Hepatocyte (in vitro differentiated cells): ENCODE results near the gene WFDC13. TPM values are rescaled to one million over a fixed set of nuclear protein-coding genes. Genes with fewer than 3 reads are reported as not detected.

Experiments used
- DNase-seq: peaks from one replicate; pipeline ENCODE4 v3.0.0-alpha.2; 2016; ENCODE audit warnings: low spot score
- H2AFZ ChIP-seq: fragments of 200-600 bp; sonication (generic); 2 replicates; pipeline ENCODE4 v1.6.0; 2016; ENCODE audit warnings: antibody characterized with exemption, mild to moderate bottlenecking
- H3K27ac ChIP-seq: fragments of 200-600 bp; sonication (generic); 2 replicates; pipeline ENCODE4 v1.5.1; 2016; ENCODE audit warnings: mild to moderate bottlenecking
- H3K27me3 ChIP-seq: fragments of 200-600 bp; sonication (generic); 2 replicates; pipeline ENCODE4 v1.6.1; 2016
- H3K36me3 ChIP-seq: fragments of 200-600 bp; sonication (generic); replicated peaks from 2 replicates; pipeline ENCODE4 v1.5.1; 2016; ENCODE audit warnings: low read depth; ENCODE audit not compliant: insufficient read depth
- H3K4me1 ChIP-seq: fragments of 200-600 bp; sonication (generic); 2 replicates; pipeline ENCODE4 v1.5.1; 2016; ENCODE audit warnings: mild to moderate bottlenecking, moderate library complexity; ENCODE audit not compliant: insufficient read depth
- H3K4me2 ChIP-seq: fragments of 200-600 bp; sonication (generic); 2 replicates; pipeline ENCODE4 v1.6.0; 2016
- H3K4me3 ChIP-seq: fragments of 200-600 bp; sonication (generic); 2 replicates; pipeline ENCODE4 v1.5.1; 2016; ENCODE audit warnings: mild to moderate bottlenecking
- H3K79me2 ChIP-seq: fragments of 200-600 bp; sonication (generic); 2 replicates; pipeline ENCODE4 v1.6.0; 2017; ENCODE audit warnings: mild to moderate bottlenecking
- H3K9me2 ChIP-seq: fragments of 200-600 bp; sonication (generic); replicated peaks from 2 replicates; pipeline ENCODE4 v1.6.0; 2017; ENCODE audit warnings: mild to moderate bottlenecking; ENCODE audit not compliant: insufficient read depth
- H3K9me3 ChIP-seq: fragments of 200-600 bp; sonication (generic); 2 replicates; pipeline ENCODE4 v1.5.1; 2016; ENCODE audit warnings: low read depth, mild to moderate bottlenecking
- H4K20me1 ChIP-seq: fragments of 200-600 bp; sonication (generic); 2 replicates; pipeline ENCODE4 v1.6.0; 2016; ENCODE audit warnings: mild to moderate bottlenecking; ENCODE audit not compliant: insufficient read depth, poor library complexity, severe bottlenecking
- EZH2 ChIP-seq: fragments of 200-600 bp; sonication (generic); IDR thresholded peaks from 2 replicates; pipeline ENCODE4 v1.6.1; 2016; ENCODE audit warnings: antibody characterized with exemption, mild to moderate bottlenecking, borderline replicate concordance
- EZH2phosphoT487 ChIP-seq: fragments of 200-600 bp; sonication (generic); IDR thresholded peaks from one replicate; pipeline ENCODE4 v1.6.1; 2018; ENCODE audit warnings: antibody characterized with exemption, mild to moderate bottlenecking, low read depth, moderate library complexity; ENCODE audit not compliant: unreplicated experiment, severe bottlenecking
- WGBS: methylation state at CpG from one replicate; pipeline ENCODE4 v1.1.6; 2016; ENCODE audit warnings: low lambda C conversion rate; ENCODE audit errors: missing lambda C conversion rate; 5-methylcytosine and 5-hydroxymethylcytosine counted together
- microRNA-seq: library from miRNA; unstranded; fragments of <30 nt; microRNA quantifications from one replicate; pipeline ENCODE4, GENCODE V29; 2017
- polyA plus RNA-seq: library from polyadenylated mRNA; unstranded; fragments of >200 nt; fragmentation: Nextera tagmentation; extraction: Ambion mirVana; gene quantifications from 2 replicates; pipeline ENCODE4 v1.2.1, GENCODE V29; 2016
- small RNA-seq: library from RNA; depleted of rRNA; stranded (forward); fragments of <200 nt; gene quantifications from one replicate; pipeline ENCODE3, GENCODE V24; 2014
- total RNA-seq: library from RNA; depleted of rRNA; stranded (reverse); fragments of >200 nt; gene quantifications from 2 replicates; pipeline ENCODE4 v1.2.3, GENCODE V29; 2014
- TF ChIP-seq, protein P1 (sequence below): fragments of 200-600 bp; sonication (generic); IDR thresholded peaks from 2 replicates; pipeline ENCODE4 v1.5.1; 2016; ENCODE audit warnings: antibody characterized with exemption, mild to moderate bottlenecking; ENCODE audit not compliant: poor library complexity

The WFDC13 gene
- total and polyA plus RNA-seq, 2 experiments from 2014 or later, result not detected

DNA sequence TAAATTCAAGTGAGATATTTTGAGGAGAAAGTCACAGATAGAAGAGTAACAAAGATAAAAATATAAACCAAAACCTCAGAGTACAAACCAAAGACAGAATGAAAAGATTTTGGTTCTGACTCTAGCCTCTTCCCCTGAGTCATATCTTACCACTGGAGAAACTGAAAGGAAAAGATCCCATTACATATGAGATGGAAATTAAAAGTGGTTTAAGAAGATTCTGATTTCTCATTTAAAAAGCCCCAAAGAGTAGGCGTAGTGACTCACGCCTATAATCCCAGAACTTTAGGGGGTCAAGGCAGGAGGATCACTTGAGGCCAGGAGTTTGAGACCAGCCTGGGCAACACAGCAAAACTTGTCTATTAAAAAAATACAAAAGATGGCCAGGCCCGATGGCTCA lies 50.9 kb downstream of the WFDC13 start:
- Histone ChIP-seq H3K79me2 (no peaks in the 10 kb centered on the region), H3K27ac (no peak overlapping the region), H3K9me2 (no peaks in the 10 kb centered on the region), H4K20me1 (no peaks in the 10 kb centered on the region), H3K9me3 (no peaks in the 10 kb centered on the region), H2AFZ (no peak overlapping the region), H3K27me3 (no peaks in the 10 kb centered on the region), H3K4me3 (no peak overlapping the region), H3K4me1 (no peaks in the 10 kb centered on the region), H3K4me2 (no peak overlapping the region), H3K36me3 (no peaks in the 10 kb centered on the region)
- DNase-seq, result no peak
- TF ChIP-seq, protein P1, sequence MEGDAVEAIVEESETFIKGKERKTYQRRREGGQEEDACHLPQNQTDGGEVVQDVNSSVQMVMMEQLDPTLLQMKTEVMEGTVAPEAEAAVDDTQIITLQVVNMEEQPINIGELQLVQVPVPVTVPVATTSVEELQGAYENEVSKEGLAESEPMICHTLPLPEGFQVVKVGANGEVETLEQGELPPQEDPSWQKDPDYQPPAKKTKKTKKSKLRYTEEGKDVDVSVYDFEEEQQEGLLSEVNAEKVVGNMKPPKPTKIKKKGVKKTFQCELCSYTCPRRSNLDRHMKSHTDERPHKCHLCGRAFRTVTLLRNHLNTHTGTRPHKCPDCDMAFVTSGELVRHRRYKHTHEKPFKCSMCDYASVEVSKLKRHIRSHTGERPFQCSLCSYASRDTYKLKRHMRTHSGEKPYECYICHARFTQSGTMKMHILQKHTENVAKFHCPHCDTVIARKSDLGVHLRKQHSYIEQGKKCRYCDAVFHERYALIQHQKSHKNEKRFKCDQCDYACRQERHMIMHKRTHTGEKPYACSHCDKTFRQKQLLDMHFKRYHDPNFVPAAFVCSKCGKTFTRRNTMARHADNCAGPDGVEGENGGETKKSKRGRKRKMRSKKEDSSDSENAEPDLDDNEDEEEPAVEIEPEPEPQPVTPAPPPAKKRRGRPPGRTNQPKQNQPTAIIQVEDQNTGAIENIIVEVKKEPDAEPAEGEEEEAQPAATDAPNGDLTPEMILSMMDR, result no peak
- TF ChIP-seq EZH2phosphoT487 (no peak), EZH2 (no peak)
- WGBS, result 93% methylated on average over 3 of the region's 3 CpGs

GRCh38 chr20:45758096-45758495 lies 56.3 kb downstream of the WFDC13 start:
- WGBS, result 82% methylated on average over 4 of the region's 4 CpGs
- no peaks in the 10 kb centered on the region for H3K27me3 ChIP-seq

More at GRCh38 chr20:45758096-45758495, 56.3 kb downstream of the WFDC13 start:
- no peak overlapping the region for H3K4me2 ChIP-seq
- DNase-seq, result no peak
- H4K20me1 ChIP-seq, result no peaks in the 10 kb centered on the region
- no peaks in the 10 kb centered on the region for H3K36me3 ChIP-seq
- no peaks in the 10 kb centered on the region for H3K4me1 ChIP-seq
- no peak overlapping the region for H3K4me3 ChIP-seq
- H3K9me2 ChIP-seq, result no peaks in the 10 kb centered on the region
- TF ChIP-seq, protein P1, result no peak
- no peak for TF ChIP-seq EZH2
- no peak for TF ChIP-seq EZH2phosphoT487
- no peaks in the 10 kb centered on the region for H3K9me3 ChIP-seq
- no peak overlapping the region for H3K27ac ChIP-seq
- no peak overlapping the region for H2AFZ ChIP-seq
- H3K79me2 ChIP-seq, result no peaks in the 10 kb centered on the region

Small RNAs within 50 kb of the gene (microRNA-seq; reads per million reads assigned to microRNA genes)
- 75.6 reads per million, percentile 58 among the genes with 10 or more reads in this experiment for gene MIR3617

Small RNAs within 50 kb of the gene (small RNA-seq; reads per million reads assigned to genes)
- 0.43 reads per million, percentile 30 among the genes with 10 or more reads in this experiment for gene MIR3617
- not detected for gene SPINT5P

Other genes starting within 250 kb of the WFDC13 start
- 12.6 and 16.7 TPM in 2 replicates for gene WFDC2, start 232.3 kb upstream of the WFDC13 start, total RNA-seq
- gene WFDC2, start 232.3 kb upstream of the WFDC13 start, polyA plus RNA-seq, result 92.1 and 99.1 TPM in 2 replicates
- not detected in 2 replicates for gene SPINT3, start 186.4 kb upstream of the WFDC13 start, total RNA-seq
- not detected in 2 replicates for gene SPINT3, start 186.4 kb upstream of the WFDC13 start, polyA plus RNA-seq
- gene WFDC6, start 162.6 kb upstream of the WFDC13 start, total RNA-seq, result not detected in 2 replicates
- gene WFDC6, start 162.6 kb upstream of the WFDC13 start, polyA plus RNA-seq, result not detected in 2 replicates
- not detected in 2 replicates for gene EPPIN, start 154.6 kb upstream of the WFDC13 start, total RNA-seq
- gene EPPIN, start 154.6 kb upstream of the WFDC13 start, polyA plus RNA-seq, result not detected in 2 replicates
- not detected in 2 replicates for gene WFDC8, start 122.8 kb upstream of the WFDC13 start, total RNA-seq
- not detected in 2 replicates for gene WFDC8, start 122.8 kb upstream of the WFDC13 start, polyA plus RNA-seq
- gene WFDC10A, start 72.3 kb upstream of the WFDC13 start, total RNA-seq, result not detected in 2 replicates
- not detected in 2 replicates for gene WFDC10A, start 72.3 kb upstream of the WFDC13 start, polyA plus RNA-seq
- gene WFDC9, start 70.8 kb upstream of the WFDC13 start, total RNA-seq, result not detected in 2 replicates
- gene WFDC9, start 70.8 kb upstream of the WFDC13 start, polyA plus RNA-seq, result not detected in 2 replicates
- gene WFDC11, start 31.8 kb upstream of the WFDC13 start, total RNA-seq, result not detected in 2 replicates
- not detected in 2 replicates for gene WFDC11, start 31.8 kb upstream of the WFDC13 start, polyA plus RNA-seq
- 2.6 TPM in 1 of 2 replicates, not detected in the other for gene WFDC10B, start 3.0 kb downstream of the WFDC13 start, total RNA-seq
- gene WFDC10B, start 3.0 kb downstream of the WFDC13 start, polyA plus RNA-seq, result 0.62 and 1.9 TPM in 2 replicates
- gene SPINT4, start 20.3 kb downstream of the WFDC13 start, total RNA-seq, result not detected in 2 replicates
- not detected in 2 replicates for gene SPINT4, start 20.3 kb downstream of the WFDC13 start, polyA plus RNA-seq
- 0.72 and 2.6 TPM in 2 replicates for gene WFDC3, start 89.8 kb downstream of the WFDC13 start, total RNA-seq
- gene WFDC3, start 89.8 kb downstream of the WFDC13 start, polyA plus RNA-seq, result 9.9 and 16.8 TPM in 2 replicates
- 18.8 and 25.2 TPM in 2 replicates for gene DNTTIP1, start 89.9 kb downstream of the WFDC13 start, total RNA-seq
- gene DNTTIP1, start 89.9 kb downstream of the WFDC13 start, polyA plus RNA-seq, result 60.3 and 65.1 TPM in 2 replicates
- gene UBE2C, start 110.6 kb downstream of the WFDC13 start, total RNA-seq, result 21.9 and 26.7 TPM in 2 replicates
- gene UBE2C, start 110.6 kb downstream of the WFDC13 start, polyA plus RNA-seq, result 46.9 and 49.0 TPM in 2 replicates
- gene TNNC2, start 125.3 kb downstream of the WFDC13 start, total RNA-seq, result 0.63 TPM in 1 of 2 replicates, not detected in the other
- 0.51 and 1.8 TPM in 2 replicates for gene TNNC2, start 125.3 kb downstream of the WFDC13 start, polyA plus RNA-seq
- gene SNX21, start 131.8 kb downstream of the WFDC13 start, total RNA-seq, result 19.3 and 30.0 TPM in 2 replicates
- 32.1 and 32.5 TPM in 2 replicates for gene SNX21, start 131.8 kb downstream of the WFDC13 start, polyA plus RNA-seq
- gene ACOT8, start 155.4 kb downstream of the WFDC13 start, total RNA-seq, result 26.3 and 40.6 TPM in 2 replicates
- 36.5 and 44.0 TPM in 2 replicates for gene ACOT8, start 155.4 kb downstream of the WFDC13 start, polyA plus RNA-seq
- gene ZSWIM3, start 155.6 kb downstream of the WFDC13 start, total RNA-seq, result 4.3 and 6.2 TPM in 2 replicates
- 1.3 and 4.1 TPM in 2 replicates for gene ZSWIM3, start 155.6 kb downstream of the WFDC13 start, polyA plus RNA-seq
- gene ZSWIM1, start 179.2 kb downstream of the WFDC13 start, total RNA-seq, result 6.4 and 6.9 TPM in 2 replicates
- 4.7 and 5.0 TPM in 2 replicates for gene ZSWIM1, start 179.2 kb downstream of the WFDC13 start, polyA plus RNA-seq
- 5.6 TPM in 1 of 2 replicates, not detected in the other for gene SPATA25, start 185.6 kb downstream of the WFDC13 start, total RNA-seq
- gene SPATA25, start 185.6 kb downstream of the WFDC13 start, polyA plus RNA-seq, result 0.41 and 1.4 TPM in 2 replicates
- 11.1 and 12.8 TPM in 2 replicates for gene NEURL2, start 189.2 kb downstream of the WFDC13 start, total RNA-seq
- 11.7 and 11.8 TPM in 2 replicates for gene NEURL2, start 189.2 kb downstream of the WFDC13 start, polyA plus RNA-seq
- 401 and 425 TPM in 2 replicates for gene CTSA, start 189.3 kb downstream of the WFDC13 start, total RNA-seq
- 716 and 724 TPM in 2 replicates for gene CTSA, start 189.3 kb downstream of the WFDC13 start, polyA plus RNA-seq
- gene PLTP, start 210.1 kb downstream of the WFDC13 start, total RNA-seq, result 144 and 176 TPM in 2 replicates
- 623 and 823 TPM in 2 replicates for gene PLTP, start 210.1 kb downstream of the WFDC13 start, polyA plus RNA-seq
- gene PCIF1, start 232.6 kb downstream of the WFDC13 start, total RNA-seq, result 9.7 and 11.8 TPM in 2 replicates
- gene PCIF1, start 232.6 kb downstream of the WFDC13 start, polyA plus RNA-seq, result 26.0 and 32.4 TPM in 2 replicates